ENCODE data around the gene KRT33B. TPM values are rescaled to one million over a fixed set of nuclear protein-coding genes. Genes with fewer than 3 reads are reported as not detected.

Gene KRT33B
- total RNA-seq, 1 donor from 2014 or later = not detected

DNA sequence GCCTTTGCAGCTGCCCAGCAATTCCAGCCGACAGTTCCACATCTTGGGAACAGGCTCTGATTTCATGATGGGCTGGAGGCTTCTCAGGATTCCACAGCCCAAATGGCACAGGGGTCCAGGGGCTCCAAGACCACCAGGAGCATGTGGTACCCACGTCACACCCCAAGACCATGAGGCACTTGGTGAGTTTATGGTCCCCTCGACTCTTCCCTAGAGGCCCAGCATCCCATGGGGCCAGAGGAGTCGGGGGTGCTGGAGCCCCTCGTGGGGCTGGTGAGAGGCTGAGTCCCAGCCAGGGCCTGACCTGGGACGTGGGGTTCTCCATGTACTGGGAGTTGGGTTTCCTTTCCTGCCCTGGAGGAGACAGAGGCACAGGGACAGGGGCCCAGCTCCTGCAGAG is 44.0 kb downstream of the KRT33B start:
- Mint-ChIP-seq H3K9me3 (peaks cover 4% of the 10 kb centered on the region), H3K27ac (no peak overlapping the region), H3K36me3 (no peaks in the 10 kb centered on the region), H3K27me3 (ENCODE audit: low read depth) (no peaks in the 10 kb centered on the region), H3K4me1 (peaks cover 16% of the 10 kb centered on the region), H3K4me3 (no peak overlapping the region)
- no peak for DNase-seq (ENCODE audit: low spot score in 2 of 2, unreplicated experiment in 2 of 2)
- TF ChIP-seq, protein P1, sequence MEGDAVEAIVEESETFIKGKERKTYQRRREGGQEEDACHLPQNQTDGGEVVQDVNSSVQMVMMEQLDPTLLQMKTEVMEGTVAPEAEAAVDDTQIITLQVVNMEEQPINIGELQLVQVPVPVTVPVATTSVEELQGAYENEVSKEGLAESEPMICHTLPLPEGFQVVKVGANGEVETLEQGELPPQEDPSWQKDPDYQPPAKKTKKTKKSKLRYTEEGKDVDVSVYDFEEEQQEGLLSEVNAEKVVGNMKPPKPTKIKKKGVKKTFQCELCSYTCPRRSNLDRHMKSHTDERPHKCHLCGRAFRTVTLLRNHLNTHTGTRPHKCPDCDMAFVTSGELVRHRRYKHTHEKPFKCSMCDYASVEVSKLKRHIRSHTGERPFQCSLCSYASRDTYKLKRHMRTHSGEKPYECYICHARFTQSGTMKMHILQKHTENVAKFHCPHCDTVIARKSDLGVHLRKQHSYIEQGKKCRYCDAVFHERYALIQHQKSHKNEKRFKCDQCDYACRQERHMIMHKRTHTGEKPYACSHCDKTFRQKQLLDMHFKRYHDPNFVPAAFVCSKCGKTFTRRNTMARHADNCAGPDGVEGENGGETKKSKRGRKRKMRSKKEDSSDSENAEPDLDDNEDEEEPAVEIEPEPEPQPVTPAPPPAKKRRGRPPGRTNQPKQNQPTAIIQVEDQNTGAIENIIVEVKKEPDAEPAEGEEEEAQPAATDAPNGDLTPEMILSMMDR (IDR thresholded peaks at IDR 0.05; ENCODE audit: unreplicated experiment) = no peak

DNA sequence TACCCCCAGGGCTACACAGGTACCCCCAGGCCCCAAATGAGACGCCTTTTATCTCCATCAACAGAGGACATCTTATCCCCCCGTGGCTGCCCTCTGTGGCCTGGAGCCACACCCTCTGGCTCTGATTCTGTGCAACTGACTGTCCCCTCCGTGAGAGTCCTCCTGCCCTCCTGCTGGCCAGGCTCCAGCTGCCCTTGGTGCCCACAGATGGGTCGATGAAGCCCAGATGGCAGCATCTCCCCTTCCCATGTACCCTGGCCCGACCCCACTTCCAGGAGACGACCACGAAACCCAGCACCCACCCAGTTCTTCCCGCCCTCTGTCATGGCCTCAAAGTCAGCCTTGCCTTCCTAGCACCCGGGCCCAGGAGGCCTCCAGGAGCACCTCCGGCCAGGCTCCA is 44.5 kb downstream of the KRT33B start:
- peaks cover 9% of the 10 kb centered on the region for H3K9me3 Mint-ChIP-seq
- H3K27me3 Mint-ChIP-seq (ENCODE audit: low read depth) = no peaks in the 10 kb centered on the region
- no peak overlapping the region for H3K27ac Mint-ChIP-seq
- TF ChIP-seq, protein P1 (IDR thresholded peaks at IDR 0.05; ENCODE audit: unreplicated experiment) = no peak
- H3K4me3 Mint-ChIP-seq = no peak overlapping the region
- H3K4me1 Mint-ChIP-seq = peaks cover 16% of the 10 kb centered on the region
- DNase-seq (ENCODE audit: low spot score in 2 of 2, unreplicated experiment in 2 of 2) = no peak
- H3K36me3 Mint-ChIP-seq = peaks cover 1% of the 10 kb centered on the region

DNA sequence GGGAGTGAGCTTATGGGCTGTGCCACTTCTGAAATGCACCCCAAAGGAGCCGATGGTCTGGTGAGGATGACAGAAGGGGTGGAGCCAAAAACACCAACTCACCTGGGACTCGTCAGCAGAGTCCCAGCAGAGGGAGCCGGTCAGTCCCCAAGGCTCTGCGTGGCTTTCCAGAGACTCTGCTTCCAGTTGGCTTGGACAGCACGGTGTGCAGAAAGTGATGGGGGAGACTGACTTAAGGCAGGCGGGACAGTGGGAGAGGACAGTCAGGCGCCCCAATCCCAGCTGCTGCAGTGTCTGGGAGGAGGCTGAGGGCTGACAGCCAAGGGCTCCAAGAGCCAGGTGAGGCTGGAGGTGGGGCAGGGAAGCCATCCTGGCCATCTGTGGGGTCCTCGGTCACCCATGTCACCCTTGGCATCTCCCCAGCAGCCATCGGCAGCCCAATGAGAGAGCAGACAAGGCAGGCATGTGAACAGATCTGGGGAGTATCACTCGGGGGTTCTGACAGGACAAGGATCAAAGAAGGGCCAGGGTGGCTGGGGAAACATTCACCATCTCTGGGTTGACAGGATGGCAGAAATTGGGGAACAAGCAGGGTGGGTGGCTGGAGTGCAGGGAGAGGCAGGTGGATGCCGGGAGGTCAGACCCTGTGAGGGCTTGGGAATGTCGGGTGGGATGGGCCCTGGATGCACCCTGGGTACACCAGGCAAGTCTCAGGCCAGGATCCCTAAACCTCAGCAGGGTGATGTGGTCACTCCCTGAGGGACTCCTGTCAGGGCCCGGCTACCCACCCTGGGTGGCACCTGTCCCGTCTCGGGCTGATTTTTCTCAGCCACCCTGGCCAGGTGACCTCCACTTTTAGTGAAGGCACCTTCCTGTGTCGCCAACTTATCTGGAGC is 45.2 kb downstream of the KRT33B start:
- DNase-seq (ENCODE audit: low spot score in 2 of 2, unreplicated experiment in 2 of 2) = no peak
- peaks cover 15% of the 10 kb centered on the region for H3K4me1 Mint-ChIP-seq
- TF ChIP-seq, protein P1 (IDR thresholded peaks at IDR 0.05; ENCODE audit: unreplicated experiment) = no peak
- no peaks in the 10 kb centered on the region for H3K27me3 Mint-ChIP-seq (ENCODE audit: low read depth)
- H3K4me3 Mint-ChIP-seq = no peak overlapping the region
- peaks cover 4% of the 10 kb centered on the region for H3K36me3 Mint-ChIP-seq
- H3K27ac Mint-ChIP-seq = peak overlapping the region; percentile 63
- H3K9me3 Mint-ChIP-seq = peaks cover 16% of the 10 kb centered on the region

DNA sequence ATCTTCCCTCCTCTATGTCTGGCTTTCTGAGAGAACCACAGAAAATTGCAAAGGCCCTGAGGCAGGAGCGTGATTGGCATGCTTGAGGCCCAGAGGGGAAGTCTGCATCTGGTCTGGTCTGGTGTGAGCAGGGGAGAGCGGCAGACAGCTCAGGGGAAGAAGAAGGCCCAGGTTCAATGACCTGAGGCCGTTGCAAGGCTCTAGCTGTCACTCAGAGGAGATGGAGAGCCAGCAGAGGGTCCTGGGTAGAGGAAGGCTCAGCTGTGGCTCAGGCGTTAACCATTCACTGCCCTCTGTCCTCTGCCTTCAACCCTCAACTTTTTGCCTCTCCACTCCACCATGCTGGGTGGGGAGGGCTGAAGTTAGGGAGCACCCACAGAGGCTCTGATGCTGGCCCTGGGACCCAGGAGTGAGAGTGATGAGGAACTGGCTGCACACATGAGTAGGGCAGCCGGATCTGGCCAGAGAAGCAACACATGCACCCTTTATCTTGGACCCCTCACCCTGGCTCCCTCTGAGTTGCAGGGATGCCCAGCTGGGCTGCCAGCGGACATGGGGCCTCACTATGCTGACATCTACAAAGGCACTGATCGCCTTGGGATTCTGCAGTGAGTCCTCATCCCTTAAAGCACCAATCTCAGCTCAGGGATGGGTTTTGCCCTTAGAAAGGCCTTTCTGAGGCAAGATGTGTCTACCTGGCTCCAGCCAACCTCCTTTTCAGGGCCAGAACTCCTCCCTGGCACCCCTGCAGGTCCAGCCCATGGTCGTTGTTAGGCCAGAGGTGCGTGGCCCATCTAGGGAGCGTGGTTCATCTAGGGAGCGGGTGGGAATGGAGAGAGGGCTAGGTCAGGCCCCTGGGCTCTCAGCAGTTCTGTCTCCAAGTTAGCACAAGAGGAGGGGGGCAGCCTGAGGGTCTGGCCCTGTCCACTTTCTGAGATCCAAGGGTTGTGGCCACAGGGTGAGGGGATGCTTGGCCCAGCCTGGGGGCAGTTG is 46.4 kb downstream of the KRT33B start:
- H3K4me1 Mint-ChIP-seq = peaks cover 12% of the 10 kb centered on the region
- peaks cover 24% of the 10 kb centered on the region for H3K9me3 Mint-ChIP-seq
- peaks cover 4% of the 10 kb centered on the region for H3K36me3 Mint-ChIP-seq
- H3K27me3 Mint-ChIP-seq (ENCODE audit: low read depth) = no peaks in the 10 kb centered on the region
- H3K27ac Mint-ChIP-seq = no peak overlapping the region
- TF ChIP-seq, protein P1 (IDR thresholded peaks at IDR 0.05; ENCODE audit: unreplicated experiment) = no peak
- no peak for DNase-seq (ENCODE audit: low spot score in 2 of 2, unreplicated experiment in 2 of 2)
- no peak overlapping the region for H3K4me3 Mint-ChIP-seq

DNA sequence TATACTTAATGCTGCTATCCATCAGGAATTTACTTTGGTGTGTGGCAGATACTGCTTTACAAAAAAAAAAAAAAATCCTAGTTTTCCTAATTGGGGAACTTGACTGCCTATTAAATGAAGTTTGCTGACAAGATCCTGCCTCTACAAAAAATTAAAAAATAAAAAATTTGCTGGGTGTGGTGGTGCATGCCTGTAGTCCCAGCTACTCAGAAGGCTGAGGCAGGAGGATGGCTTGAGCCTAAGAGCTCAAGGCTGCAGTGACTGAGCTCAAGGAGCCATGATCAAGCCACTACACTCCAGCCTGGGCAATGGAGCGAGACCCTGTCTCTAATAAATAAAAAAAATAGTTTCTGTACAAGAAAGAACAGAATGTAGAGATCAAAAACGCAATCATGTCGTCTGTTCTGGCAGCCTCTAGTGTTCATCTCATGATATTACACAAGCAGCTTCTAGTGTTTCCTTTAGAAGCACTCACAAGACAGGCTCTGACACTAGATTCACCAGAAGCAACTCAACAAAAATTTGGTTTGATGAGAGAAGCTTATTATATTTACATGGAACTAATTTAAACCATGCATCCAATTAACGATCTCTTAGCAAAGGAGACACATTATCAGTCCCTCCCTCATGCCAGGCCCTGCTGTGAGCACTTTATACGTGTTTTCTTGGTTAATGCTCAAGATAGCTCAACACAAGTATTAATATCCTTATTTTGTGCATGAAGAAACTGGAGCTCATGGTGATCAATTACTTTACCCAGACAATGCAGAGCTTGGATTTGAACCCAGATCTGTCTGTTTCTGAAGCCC is 47.3 kb downstream of the KRT33B start:
- Mint-ChIP-seq H3K27me3 (ENCODE audit: low read depth) (no peaks in the 10 kb centered on the region), H3K27ac (no peak overlapping the region), H3K4me1 (peaks cover 12% of the 10 kb centered on the region), H3K4me3 (no peak overlapping the region), H3K36me3 (peaks cover 4% of the 10 kb centered on the region), H3K9me3 (peaks cover 25% of the 10 kb centered on the region)
- DNase-seq (ENCODE audit: low spot score in 2 of 2, unreplicated experiment in 2 of 2) = no peak
- TF ChIP-seq, protein P1 (IDR thresholded peaks at IDR 0.05; ENCODE audit: unreplicated experiment) = peak; percentile 73

All from mesothelial cell of epicardium (in vitro differentiated cells).